K562 (cell line): Measurements from ENCODE around the gene PLA2R1. TPM values are rescaled to one million over a fixed set of nuclear protein-coding genes. Genes with fewer than 3 reads are reported as not detected.

Experiments used
- ATAC-seq: fragments of 200-7000 bp; cut with Tn5 transposase; 3 replicates; pipeline ENCODE4 v1.9.1; 2020; ENCODE audit warnings: moderate library complexity
- BruUV-seq: library from RNA; stranded (reverse); fragments of 400-500 nt; replicated peaks from 2 replicates; lab custom pipeline; 2021; lab: Mats Ljungman, UMichigan
- CTCF ChIA-PET: fragments of 300-600 bp; formaldehyde crosslinking; extraction: SDS; loops from one replicate; lab custom pipeline; 2021; ENCODE audit warnings: low intra/inter-chr PET ratio; lab: Yijun Ruan, JAX
- POLR2A ChIA-PET: fragments of 300-600, 350-650 bp; sonication (Branson Sonifier 250); formaldehyde crosslinking; extraction: SDS; loops from one replicate; lab custom pipeline; 2021; ENCODE audit warnings: antibody characterized with exemption, inconsistent platforms; lab: Yijun Ruan, JAX
- DNase-seq, 4 experiments: peaks; one replicate each; pipeline versions ENCODE4 v3.0.0 to v3.0.0-alpha.2; 2011 to 2018; ENCODE audit warnings: low spot score in 3 of 4, mixed read lengths in 3 of 4; ENCODE audit errors: extremely low read depth in 1 of 4
- FAIRE-seq: peaks from 2 replicates; lab custom pipeline; 2011; peaks lifted over from hg19 to GRCh38; lab: Jason Lieb, UNC
- H2AFZ ChIP-seq: 2 replicates; pipeline ENCODE4 v1.6.0; 2011; ENCODE audit warnings: low read depth, low read length, control low read depth, inconsistent platforms
- H3K27ac ChIP-seq: fragments of 200-600 bp; 3 replicates; pipeline ENCODE4 v1.8.0; 2011; ENCODE audit warnings: low read depth, mild to moderate bottlenecking, control low read depth, inconsistent platforms, low read length, moderate library complexity, mixed read lengths; ENCODE audit errors: extremely low read depth
- H3K27me3 ChIP-seq, 2 experiments: fragments of 300-600 bp in 1 of 2; 2 replicates in 1 of 2; 3 replicates in 1 of 2; pipeline versions ENCODE4 v1.6.0 to v1.8.0; 2011; ENCODE audit warnings: inconsistent platforms in 2 of 2, low read length in 2 of 2, mild to moderate bottlenecking in 1 of 2, mixed read lengths in 1 of 2, moderate library complexity in 1 of 2; ENCODE audit not compliant: control insufficient read depth in 2 of 2, insufficient read depth in 2 of 2
- H3K36me3 ChIP-seq: fragments of 300-600 bp; 3 replicates; pipeline ENCODE4 v1.8.0; 2011; ENCODE audit warnings: mild to moderate bottlenecking, low read length, inconsistent platforms; ENCODE audit not compliant: control insufficient read depth, insufficient read depth
- H3K4me1 ChIP-seq, 2 experiments: fragments of 200-600 bp in 1 of 2; replicated peaks in 1 of 2; 2 replicates in 1 of 2; 3 replicates in 1 of 2; pipeline versions ENCODE4 v1.5.1 to v1.8.0; 2011; ENCODE audit warnings: inconsistent platforms in 2 of 2, low read length in 2 of 2, mild to moderate bottlenecking in 1 of 2, mixed read lengths in 1 of 2, moderate library complexity in 1 of 2; ENCODE audit not compliant: control insufficient read depth in 2 of 2, insufficient read depth in 2 of 2
- H3K4me2 ChIP-seq: 2 replicates; pipeline ENCODE4 v1.6.1; 2011; ENCODE audit warnings: low read length, control low read depth, inconsistent platforms, mixed read lengths; ENCODE audit not compliant: insufficient read depth
- H3K4me3 ChIP-seq: fragments of 200-600 bp; sonication (generic), shearing (Covaris generic); 2 replicates; pipeline ENCODE4 v1.5.1; 2016; ENCODE audit warnings: control low read depth, inconsistent platforms
- H3K79me2 ChIP-seq: fragments of 200-600 bp; 3 replicates; pipeline ENCODE4 v1.8.0; 2011; ENCODE audit warnings: low read length, inconsistent platforms; ENCODE audit not compliant: control insufficient read depth, insufficient read depth
- H3K9ac ChIP-seq, 2 experiments: 2 replicates each; pipeline versions ENCODE4 v1.6.0 to v1.6.1; 2011; ENCODE audit warnings: low read depth in 2 of 2, low read length in 2 of 2, control low read depth in 1 of 2, inconsistent platforms in 1 of 2, mild to moderate bottlenecking in 1 of 2, mixed read lengths in 1 of 2; ENCODE audit not compliant: insufficient read depth in 1 of 2
- H3K9me1 ChIP-seq: one replicate; pipeline ENCODE4 v1.6.0; 2011; ENCODE audit warnings: inconsistent platforms, mild to moderate bottlenecking, low read length, moderate library complexity; ENCODE audit not compliant: control insufficient read depth, insufficient read depth
- H3K9me3 ChIP-seq: replicated peaks from 2 replicates; pipeline ENCODE4 v1.5.1; 2011; ENCODE audit warnings: low read depth, low read length, inconsistent platforms; ENCODE audit not compliant: control insufficient read depth, insufficient read depth
- H4K20me1 ChIP-seq: replicated peaks from 2 replicates; pipeline ENCODE4 v1.6.1; 2011; ENCODE audit warnings: low read length, inconsistent platforms, mixed read lengths; ENCODE audit not compliant: control insufficient read depth, insufficient read depth
- ARID1B ChIP-seq: fragments of 450-650 bp; IDR thresholded peaks from 2 replicates; pipeline ENCODE4 v1.6.1; 2016; ENCODE audit warnings: antibody characterized with exemption, mild to moderate bottlenecking, inconsistent platforms
- CHAMP1 ChIP-seq: fragments of 450-650 bp; IDR thresholded peaks from 2 replicates; pipeline ENCODE4 v1.6.1; 2016; ENCODE audit warnings: mild to moderate bottlenecking
- FUS ChIP-seq: fragments of 200-400 bp; formaldehyde crosslinking; optimal IDR thresholded peaks from 2 replicates; pipeline ENCODE3; 2017; ENCODE audit warnings: low read depth, low read length
- LCOR ChIP-seq: sonication (generic); formaldehyde crosslinking; IDR thresholded peaks from 2 replicates; pipeline ENCODE4 v1.8.0; 2022; ENCODE audit warnings: mild to moderate bottlenecking, missing genetic modification reagents
- LEF1 ChIP-seq: fragments of 450-650 bp; IDR thresholded peaks from 2 replicates; pipeline ENCODE4 v1.6.1; 2016; ENCODE audit warnings: mild to moderate bottlenecking
- POLR2AphosphoS5 ChIP-seq: IDR thresholded peaks from 2 replicates; pipeline ENCODE4 v1.6.1; 2011; ENCODE audit warnings: mild to moderate bottlenecking, low read depth, low read length, moderate library complexity; ENCODE audit not compliant: control insufficient read depth, insufficient read depth
- SREBF2 ChIP-seq: sonication (generic); formaldehyde crosslinking; IDR thresholded peaks from 2 replicates; pipeline ENCODE4 v1.4.0; 2020; ENCODE audit warnings: mild to moderate bottlenecking, missing genetic modification reagents
- TAF7 ChIP-seq: fragments of 450-650 bp; IDR thresholded peaks from 2 replicates; pipeline ENCODE4 v1.6.1; 2016; ENCODE audit warnings: missing genetic modification characterization, missing compliant biosample characterization
- TEAD1 ChIP-seq, 2 experiments: fragments of 450-650 bp in 1 of 2; sonication (generic) in 1 of 2; formaldehyde crosslinking; IDR thresholded peaks; 2 replicates each; pipeline versions ENCODE4 v1.4.0 to v1.8.0; 2020 to 2022; ENCODE audit warnings: mild to moderate bottlenecking in 2 of 2, missing genetic modification reagents in 1 of 2
- TOE1 ChIP-seq, 2 experiments: fragments of 450-650 bp in 1 of 2; sonication (generic) in 1 of 2; formaldehyde crosslinking in 1 of 2; IDR thresholded peaks; 2 replicates each; pipeline versions ENCODE4 v1.7.1 to v1.8.0; 2016 to 2022; ENCODE audit warnings: borderline replicate concordance in 2 of 2, mild to moderate bottlenecking in 2 of 2, antibody characterized with exemption in 1 of 2, inconsistent platforms in 1 of 2, low read depth in 1 of 2, missing genetic modification reagents in 1 of 2, moderate library complexity in 1 of 2
- TRIM28 ChIP-seq: fragments of 450-650 bp; IDR thresholded peaks from 2 replicates; pipeline ENCODE4 v1.6.1; 2017
- ZBTB26 ChIP-seq: fragments of 450-650 bp; formaldehyde crosslinking; IDR thresholded peaks from 2 replicates; pipeline ENCODE4 v1.4.0; 2022; ENCODE audit warnings: missing genetic modification characterization
- ZNF518B ChIP-seq: fragments of 250-450 bp; sonication (Bioruptor Pico); IDR thresholded peaks from 2 replicates; pipeline ENCODE4 v1.5.0; 2021; ENCODE audit warnings: mild to moderate bottlenecking, moderate library complexity
- ZNF639 ChIP-seq, 2 experiments: fragments of 200-800 bp in 1 of 2; sonication (Bioruptor generic) in 1 of 2; sonication (generic) in 1 of 2; formaldehyde crosslinking in 1 of 2; IDR thresholded peaks in 1 of 2; conservative IDR thresholded peaks in 1 of 2; 2 replicates each; pipeline versions ENCODE4 v1.5.0 to v1.6.1; 2016 to 2020; ENCODE audit warnings: missing compliant biosample characterization in 1 of 2, missing genetic modification characterization in 1 of 2, missing genetic modification reagents in 1 of 2
- WGBS: fragments of 100-300 bp; shearing (Covaris generic); methylation state at CpG from one replicate; pipeline ENCODE4 v1.1.6; 2016; ENCODE audit warnings: low coverage, mixed read lengths; ENCODE audit not compliant: insufficient coverage; ENCODE audit errors: missing lambda C conversion rate; 5-methylcytosine and 5-hydroxymethylcytosine counted together
- in situ Hi-C: fragments of 300-500 bp; cut with MboI; formaldehyde crosslinking; loops from 4 replicates; pipeline ENCODE4 v1.15.0; 2018; ENCODE audit warnings: inconsistent platforms, mixed read lengths
- intact Hi-C: fragments of 100-400 bp; cut with micrococcal nuclease; formaldehyde crosslinking; loops from 2 replicates; pipeline ENCODE4 v1.14.2; 2022
- polyA plus RNA-seq, 8 experiments: library from polyadenylated mRNA; depleted of rRNA in 4 of 8; stranded (reverse) in 5 of 8; unstranded in 3 of 8; fragments of >200 nt; fragmentation: Nextera tagmentation in 2 of 8; fragmentation: Illumina TruSeq in 1 of 8; extraction: Ambion mirVana in 2 of 8; extraction: Trizol in 1 of 8; gene quantifications; 2 replicates each; pipeline versions ENCODE4 v1.2.1 to v1.2.3, GENCODE V29; 2011 to 2014; ENCODE audit warnings: inconsistent platforms in 1 of 8, missing spikeins in 1 of 8
- total RNA-seq, 7 experiments: library from RNA; depleted of rRNA in 6 of 7; stranded (reverse); fragments of >200 nt in 6 of 7; fragmentation: Illumina TruSeq in 2 of 7; extraction: Trizol in 2 of 7; gene quantifications; 2 replicates each; pipeline versions ENCODE4 v1.2.1 to v1.2.3, GENCODE V29; 2011 to 2021; ENCODE audit warnings: low replicate concordance in 1 of 7

PLA2R1 gene
- total and polyA plus RNA-seq, 9 of the 15 experiments (the other 6 are each of a cell fraction or from before 2014, with no cell fraction given), result not detected

- Histone ChIP-seq H3K4me3 (no peak overlapping the region), H3K36me3 (no peaks in the 10 kb centered on the region), H2AFZ (no peak overlapping the region), H4K20me1 (no peaks in the 10 kb centered on the region), H3K4me2 (no peak overlapping the region), H3K9me1 (no peaks in the 10 kb centered on the region), H3K27ac (no peak overlapping the region), H3K27me3 (no peaks in the 10 kb centered on the region), H3K9me3 (no peaks in the 10 kb centered on the region), H3K4me1 (no peaks in the 10 kb centered on the region), H3K9ac (no peak overlapping the region), H3K79me2 (no peaks in the 10 kb centered on the region)
- intact Hi-C loops (no loop called here), in situ Hi-C loops (no loop called here)
- 1% methylated on average over 6 of the region's 6 CpGs for WGBS
- BruUV-seq, result no TSS peak
- ATAC-seq, result no peak
- no peak for FAIRE-seq
- ChIA-PET POLR2A (no interaction called here), CTCF (no interaction called here)
- DNase-seq, result no peak
- TF ChIP-seq TAF7 (tag), result no peak
- TF ChIP-seq ZNF639 (CRISPR knock-in tag; conservative IDR thresholded peaks at IDR 0.05 in 1 of 2, IDR thresholded peaks at IDR 0.05 in 1 of 2), result no peak
- no peak for TF ChIP-seq TOE1 (IDR thresholded peaks at IDR 0.05; ENCODE audit: borderline replicate concordance)
- TF ChIP-seq TOE1 (CRISPR knock-in tag; IDR thresholded peaks at IDR 0.05; ENCODE audit: borderline replicate concordance, low read depth), result no peak
- TF ChIP-seq TEAD1 (CRISPR knock-in tag; IDR thresholded peaks at IDR 0.05), result no peak
- TF ChIP-seq CHAMP1, result no peak
- no peak for TF ChIP-seq ZNF518B (CRISPR knock-in tag)
- TF ChIP-seq LCOR (CRISPR knock-in tag), result no peak
- no peak for TF ChIP-seq POLR2AphosphoS5
- TF ChIP-seq ZBTB26 (CRISPR knock-in tag), result no peak
- TF ChIP-seq LEF1, result no peak
- no peak for TF ChIP-seq ARID1B
- no peak for TF ChIP-seq TRIM28
- no peak for TF ChIP-seq FUS
- TF ChIP-seq SREBF2 (CRISPR knock-in tag), result no peak
Observed at GRCh38 chr2:159987181-159987580, 75.2 kb downstream of the PLA2R1 start.
